Ovary (tissue), 9 donors: ENCODE results near the gene WFDC9. TPM values are rescaled to one million over a fixed set of nuclear protein-coding genes. Genes with fewer than 3 reads are reported as not detected.
"Not testable (repeated sequence)": the region's sequence is repeated elsewhere in the genome, so short reads cannot be mapped to it uniquely, and the experiment has no call there.

Experiments used
- DNase-seq, 5 donors: peaks; one replicate each; pipeline ENCODE4 v3.0.0-alpha.2; 2019 to 2020
- H3K27ac ChIP-seq, 2 donors: fragments of 200-600 bp; one replicate each; pipeline versions ENCODE4 v1.5.1 to v1.8.0; 2019 to 2022
- H3K27me3 ChIP-seq: fragments of 200-600 bp; one replicate; pipeline ENCODE4 v1.8.0; 2022
- H3K36me3 ChIP-seq: fragments of 200-600 bp; sonication (generic); one replicate; pipeline ENCODE4 v1.5.1; 2019
- H3K4me1 ChIP-seq: one replicate; pipeline ENCODE4 v1.8.1; 2013; ENCODE audit warnings: mild to moderate bottlenecking, moderate library complexity; ENCODE audit not compliant: insufficient read depth
- H3K4me3 ChIP-seq: fragments of 200-600 bp; sonication (generic); one replicate; pipeline ENCODE4 v1.5.1; 2017
- H3K9me3 ChIP-seq, 2 donors: fragments of 200-600 bp in 1 of 2; sonication (generic) in 1 of 2; one replicate each; pipeline versions ENCODE4 v1.5.1 to v1.8.1; 2013 to 2019; ENCODE audit warnings: mild to moderate bottlenecking in 1 of 2, moderate library complexity in 1 of 2
- CTCF ChIP-seq, 3 donors: fragments of 450-650 bp in 2 of 3; fragments of 200-600 bp in 1 of 3; IDR thresholded peaks; one replicate each; pipeline versions ENCODE4 v1.5.1 to v1.8.0; 2016 to 2022; ENCODE audit warnings: antibody characterized with exemption in 3 of 3, mild to moderate bottlenecking in 1 of 3
- EP300 ChIP-seq: sonication (generic); formaldehyde crosslinking; IDR thresholded peaks from one replicate; pipeline ENCODE4 v1.6.1; 2017; ENCODE audit warnings: antibody characterized with exemption
- POLR2A ChIP-seq: fragments of 450-650 bp; IDR thresholded peaks from one replicate; pipeline ENCODE4 v1.6.1; 2017; ENCODE audit warnings: antibody characterized with exemption, mild to moderate bottlenecking, moderate library complexity
- WGBS, 3 donors: extraction: QIAGEN DNeasy Blood & Tissue Kit in 1 of 3; methylation state at CpG; one replicate each; pipeline versions ENCODE4 v1.1.5 to v1.1.7; 2013 to 2017; 5-methylcytosine and 5-hydroxymethylcytosine counted together
- intact Hi-C, 4 donors: fragments of 100-400 bp; cut with DNase I; formaldehyde crosslinking; loops; one replicate each; pipeline versions ENCODE4 v1.11.0 to v1.15.1; 2022 to 2023
- polyA plus RNA-seq, 2 donors: library from polyadenylated mRNA; stranded (reverse); fragments of 200-250 nt in 1 of 2; fragments of 350-450 nt in 1 of 2; fragmentation: Illumina TruSeq in 1 of 2; extraction: RNeasy Lipid Tissue Mini Kit (QIAGEN cat#74804) in 1 of 2; gene quantifications; one replicate each; pipeline ENCODE4 v1.2.3, GENCODE V29; 2013 to 2014
- total RNA-seq, 7 donors: library from RNA; depleted of rRNA in 2 of 7; stranded (reverse); fragments of >200 nt in 2 of 7; fragmentation: NEBNext Ultra II Directional in 3 of 7; extraction: Animal tissue kit (Norgen Biotek cat#: 25700) in 3 of 7; gene quantifications; one replicate each; pipeline versions ENCODE4 v1.1.0 to v1.2.4, GENCODE V29; 2016 to 2023
- donor health status: DM: no; HTN: no; CAD: no; lungs with moderate emphysema.
- donor health status: DM: no; HTN: no; CAD: no.
- donor health status: Bipolar disorder and iron deficiency.
- donor health status: DM: yes; HTN: yes; CAD: no.
- donor health status: DM: no; HTN: no; CAD: no.
- donor health status: DM: yes; HTN: yes; CAD: no.

WFDC9 gene
- total and polyA plus RNA-seq, 9 donors, result not detected

GRCh38 chr20:45589725-45590124 lies 41.4 kb downstream of the WFDC9 start:
- no peaks in the 10 kb centered on the region for H3K4me1 ChIP-seq
- no peak overlapping the region for H3K27ac ChIP-seq
- intact Hi-C loops, result no loop called here
- peaks cover 0 to 6% of the 10 kb centered on the region in 2 donors for H3K9me3 ChIP-seq
- TF ChIP-seq CTCF (IDR thresholded peaks at IDR 0.05) (no peak), EP300 (no peak), POLR2A (no peak)
- no peak overlapping the region for H3K4me3 ChIP-seq
- 4 to 21% (median 8%) methylated on average over 1 of the region's 1 CpG for WGBS, 3 donors
- no peaks in the 10 kb centered on the region for H3K36me3 ChIP-seq
- H3K27me3 ChIP-seq, result no peaks in the 10 kb centered on the region
- DNase-seq, result no peak

DNA sequence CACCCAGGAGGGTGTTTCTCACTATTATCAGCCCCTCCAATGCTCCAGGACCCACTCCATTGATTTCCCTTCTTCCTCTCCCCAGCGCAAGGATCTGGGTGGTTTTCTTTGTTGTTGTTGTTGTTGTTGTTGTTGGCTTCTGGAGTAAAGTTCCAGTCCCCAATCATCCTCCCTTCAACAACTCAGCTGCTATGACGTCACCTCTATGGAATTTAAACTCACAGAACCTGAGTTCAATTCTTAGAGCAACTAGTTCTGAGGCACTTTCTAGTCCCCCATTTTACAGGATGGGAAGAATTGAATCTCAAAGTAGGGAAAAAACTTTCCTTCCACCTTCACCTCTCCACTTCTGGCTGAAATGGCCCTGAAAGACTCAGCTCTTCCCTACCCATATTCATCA lies 42.3 kb downstream of the WFDC9 start:
- Histone ChIP-seq H3K9me3 (peaks cover 0 to 6% of the 10 kb centered on the region in 2 donors), H3K27me3 (no peaks in the 10 kb centered on the region), H3K27ac (no peak overlapping the region), H3K36me3 (no peaks in the 10 kb centered on the region), H3K4me1 (no peaks in the 10 kb centered on the region), H3K4me3 (no peak overlapping the region)
- TF ChIP-seq EP300, result no peak
- intact Hi-C loops, result no loop called here
- DNase-seq, result no peak
- WGBS, 3 donors, result 68 to 74% (median 71%) methylated on average over 2 of the region's 2 CpGs

DNA sequence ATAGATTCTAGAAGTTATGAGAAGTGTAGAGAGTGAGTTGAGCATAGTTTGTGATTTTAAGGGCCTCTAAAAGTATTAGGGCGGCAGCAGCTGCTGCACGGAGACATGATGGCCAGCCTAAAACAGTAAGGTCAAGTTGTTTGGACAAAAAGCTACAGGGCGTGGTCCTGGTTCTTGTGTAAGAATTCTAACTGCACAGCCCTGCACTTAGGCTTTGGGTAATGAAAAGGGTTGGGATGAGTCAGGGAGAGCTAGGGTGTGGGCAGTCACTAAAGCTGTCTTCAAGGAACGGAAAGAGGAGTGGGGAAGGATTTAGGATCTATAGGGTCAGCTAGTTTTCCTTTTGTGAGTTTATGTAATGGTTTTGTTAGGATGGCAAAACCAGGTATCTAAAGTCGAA lies 45.1 kb downstream of the WFDC9 start:
- DNase-seq, H3K36me3 ChIP-seq, H3K4me1 ChIP-seq, H3K27ac ChIP-seq, H3K9me3 ChIP-seq, H3K27me3 ChIP-seq, intact Hi-C loops, H3K4me3 ChIP-seq: not testable (repeated sequence)
- 80 to 83% (median 81%) methylated on average over 5 of the region's 5 CpGs for WGBS, 3 donors

DNA sequence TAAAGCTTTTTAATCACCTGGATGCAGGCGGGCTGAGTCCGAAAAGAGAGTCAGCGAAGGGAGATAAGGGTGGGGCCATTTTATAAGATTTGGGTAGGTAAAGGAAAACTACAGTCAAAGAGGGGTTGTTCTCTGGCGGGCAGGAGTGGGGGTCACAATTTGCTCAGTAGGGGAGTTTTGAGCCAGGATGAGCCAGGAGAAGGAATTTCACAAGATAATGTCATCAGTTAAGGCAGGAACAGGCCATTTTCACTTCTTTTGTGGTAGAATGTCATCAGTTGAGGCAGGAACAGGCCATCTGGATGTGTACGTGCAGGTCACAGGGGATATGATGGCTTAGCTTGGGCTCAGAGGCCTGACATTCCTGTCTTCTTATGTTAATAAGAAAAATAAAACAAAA lies 46.8 kb downstream of the WFDC9 start:
- WGBS, 3 donors, result 67 to 75% (median 71%) methylated on average over 5 of the region's 5 CpGs
- H3K27ac ChIP-seq, intact Hi-C loops, H3K4me1 ChIP-seq, DNase-seq, H3K4me3 ChIP-seq, H3K9me3 ChIP-seq, H3K36me3 ChIP-seq, H3K27me3 ChIP-seq: not testable (repeated sequence)

DNA sequence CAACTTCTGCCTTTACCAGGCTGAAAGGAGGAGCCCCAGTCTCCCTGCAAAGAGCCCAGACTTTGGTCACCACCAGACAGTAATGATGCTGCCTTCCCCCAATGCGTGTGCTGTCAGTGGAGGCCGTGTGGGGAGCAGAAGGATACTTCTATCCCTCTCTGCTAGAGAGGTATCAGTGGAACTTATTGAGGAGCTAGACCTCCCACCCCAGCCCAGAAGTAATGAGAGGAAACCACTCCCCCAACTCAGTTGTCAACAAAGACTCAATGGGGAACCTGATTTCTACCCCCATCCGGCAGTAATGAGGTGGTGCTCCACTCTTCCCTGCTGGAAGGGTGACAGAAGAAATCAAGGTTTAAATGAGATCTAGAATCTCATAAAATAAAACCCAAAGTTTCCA lies 47.6 kb downstream of the WFDC9 start:
- no peaks in the 10 kb centered on the region for H3K4me1 ChIP-seq
- H3K27ac ChIP-seq, result no peak overlapping the region
- H3K9me3 ChIP-seq, result peaks cover 0 to 2% of the 10 kb centered on the region in 2 donors
- H3K4me3 ChIP-seq, result no peak overlapping the region
- no peak for TF ChIP-seq EP300
- TF ChIP-seq CTCF (IDR thresholded peaks at IDR 0.05), result no peak
- TF ChIP-seq POLR2A, result no peak
- no peaks in the 10 kb centered on the region for H3K36me3 ChIP-seq
- H3K27me3 ChIP-seq, result no peaks in the 10 kb centered on the region
- WGBS, 3 donors, result 35 to 48% (median 45%) methylated on average over 3 of the region's 3 CpGs
- intact Hi-C loops, result no loop called here
- no peak for DNase-seq

DNA sequence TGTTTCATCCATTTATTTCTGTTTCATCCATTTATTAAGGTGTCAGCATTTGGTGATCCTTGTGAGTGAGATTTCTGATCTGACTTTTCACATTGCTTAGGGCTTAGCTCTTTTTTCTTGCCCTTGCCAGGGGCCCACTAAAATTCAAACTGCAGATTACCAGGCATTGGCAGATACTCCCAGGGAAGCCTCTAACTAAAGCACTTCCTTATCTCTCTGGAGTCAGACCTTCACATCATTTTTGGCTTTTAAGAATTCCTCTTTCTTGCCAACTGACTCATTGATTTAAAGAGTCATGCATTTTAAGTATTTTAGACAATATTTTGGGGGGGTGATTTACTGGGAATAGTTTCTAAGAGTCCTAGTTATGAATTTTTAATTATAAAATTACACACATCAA lies 49.4 kb downstream of the WFDC9 start:
- intact Hi-C loops, result no loop called here
- no peaks in the 10 kb centered on the region for H3K9me3 ChIP-seq
- H3K4me1 ChIP-seq, result no peaks in the 10 kb centered on the region
- H3K27me3 ChIP-seq, result no peaks in the 10 kb centered on the region
- no peaks in the 10 kb centered on the region for H3K36me3 ChIP-seq
- no peak for TF ChIP-seq CTCF (IDR thresholded peaks at IDR 0.05)
- no peak for TF ChIP-seq POLR2A
- TF ChIP-seq EP300, result no peak
- DNase-seq, result no peak
- H3K27ac ChIP-seq, result no peak overlapping the region
- no peak overlapping the region for H3K4me3 ChIP-seq
